HepG2 (cell line): ENCODE results near the gene HTR1E. TPM values are rescaled to one million over a fixed set of nuclear protein-coding genes. Genes with fewer than 3 reads are reported as not detected.

Experiments
- FOXJ3 ChIP-seq: sonication (generic); formaldehyde crosslinking; IDR thresholded peaks from 2 replicates; pipeline ENCODE4 v1.4.0; 2020; ENCODE audit warnings: missing genetic modification reagents, mild to moderate bottlenecking, borderline replicate concordance
- MIER3 ChIP-seq: IDR thresholded peaks from 2 replicates; pipeline ENCODE4 v1.6.1; 2016; ENCODE audit warnings: missing compliant biosample characterization, borderline replicate concordance
- TBP ChIP-seq: sonication (generic); formaldehyde crosslinking; IDR thresholded peaks from 2 replicates; pipeline ENCODE4 v1.5.0; 2020; ENCODE audit warnings: missing genetic modification reagents
- ZFP36L2 ChIP-seq: sonication (generic); formaldehyde crosslinking; IDR thresholded peaks from 2 replicates; pipeline ENCODE4 v1.4.0; 2020; ENCODE audit warnings: missing genetic modification reagents
- ZSCAN20 ChIP-seq: sonication (generic); formaldehyde crosslinking; IDR thresholded peaks from 2 replicates; pipeline ENCODE4 v1.4.0; 2020; ENCODE audit warnings: missing genetic modification reagents, mild to moderate bottlenecking, borderline replicate concordance
- polyA plus RNA-seq, 8 experiments: library from polyadenylated mRNA; depleted of rRNA in 3 of 8; stranded (reverse) in 7 of 8; unstranded in 1 of 8; fragments of >200 nt; fragmentation: Illumina TruSeq in 4 of 8; extraction: Trizol in 4 of 8; gene quantifications; 2 replicates each; pipeline versions ENCODE4 v1.2.1 to v1.2.3, GENCODE V29; 2011 to 2016; ENCODE audit warnings: low read depth in 4 of 8, missing spikeins in 1 of 8, mixed read lengths in 1 of 8; ENCODE audit not compliant: insufficient read depth in 1 of 8
- total RNA-seq, 5 experiments: library from RNA; depleted of rRNA; stranded (reverse); fragments of >200 nt; fragmentation: Illumina TruSeq; extraction: Trizol; gene quantifications; 2 replicates each; pipeline ENCODE4 v1.2.3, GENCODE V29; 2016; ENCODE audit warnings: low read depth in 1 of 5
- TF ChIP-seq, protein P1 (sequence below): sonication (generic); formaldehyde crosslinking; IDR thresholded peaks from 2 replicates; pipeline ENCODE4 v1.5.1; 2020; ENCODE audit warnings: mild to moderate bottlenecking, missing genetic modification reagents
- TF ChIP-seq, protein P2 (sequence below), 2 experiments: sonication (generic) in 1 of 2; formaldehyde crosslinking in 1 of 2; IDR thresholded peaks; 2 replicates each; pipeline versions ENCODE4 v1.6.1 to v1.9.0; 2014 to 2022; ENCODE audit warnings: antibody characterized with exemption in 1 of 2, borderline replicate concordance in 1 of 2, inconsistent platforms in 1 of 2, low read depth in 1 of 2, missing genetic modification reagents in 1 of 2
- TF ChIP-seq, protein P3 (sequence below): sonication (generic); formaldehyde crosslinking; IDR thresholded peaks from 2 replicates; pipeline ENCODE4 v1.4.0; 2020; ENCODE audit warnings: mild to moderate bottlenecking, low read depth, missing genetic modification reagents
- TF ChIP-seq, protein P4 (sequence below): sonication (generic); formaldehyde crosslinking; IDR thresholded peaks from 2 replicates; pipeline ENCODE4 v1.5.1; 2020; ENCODE audit warnings: mild to moderate bottlenecking, moderate library complexity, missing genetic modification reagents
- TF ChIP-seq, protein P5 (sequence below): sonication (generic); formaldehyde crosslinking; IDR thresholded peaks from 2 replicates; pipeline ENCODE4 v1.5.0; 2020; ENCODE audit warnings: mild to moderate bottlenecking, missing genetic modification reagents, moderate library complexity

The HTR1E gene
- total and polyA plus RNA-seq, 2 of the 13 experiments (the other 11 are each of a cell fraction or from before 2014, with no cell fraction given), result not detected

DNA sequence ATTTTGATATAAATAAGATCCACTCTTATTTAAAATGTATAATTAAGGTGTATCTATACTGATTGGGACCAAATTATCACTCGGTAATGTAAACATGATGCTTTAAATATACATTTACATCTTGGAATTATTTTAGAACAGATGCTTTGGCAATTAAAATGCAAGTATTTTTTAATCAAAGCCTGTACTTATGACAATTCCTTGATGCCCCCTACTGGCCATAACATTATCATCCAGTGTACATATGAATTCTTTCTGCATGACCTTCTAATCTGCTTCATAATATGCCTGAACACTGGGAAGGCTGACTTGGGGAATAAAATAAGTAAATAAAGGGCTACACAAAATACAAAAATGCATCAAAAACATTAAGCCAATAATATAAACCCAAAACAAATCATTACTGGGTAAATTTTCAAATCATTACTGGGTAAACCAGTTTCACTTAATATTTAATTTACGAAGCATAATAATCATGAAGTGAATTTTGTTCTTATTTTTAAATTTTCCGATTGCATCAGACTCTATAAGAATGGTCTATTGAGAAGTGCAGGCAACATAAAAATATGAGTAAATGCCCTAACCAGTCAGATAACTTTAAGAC is 92.5 kb downstream of the HTR1E start (continued):
- TF ChIP-seq, protein P1, sequence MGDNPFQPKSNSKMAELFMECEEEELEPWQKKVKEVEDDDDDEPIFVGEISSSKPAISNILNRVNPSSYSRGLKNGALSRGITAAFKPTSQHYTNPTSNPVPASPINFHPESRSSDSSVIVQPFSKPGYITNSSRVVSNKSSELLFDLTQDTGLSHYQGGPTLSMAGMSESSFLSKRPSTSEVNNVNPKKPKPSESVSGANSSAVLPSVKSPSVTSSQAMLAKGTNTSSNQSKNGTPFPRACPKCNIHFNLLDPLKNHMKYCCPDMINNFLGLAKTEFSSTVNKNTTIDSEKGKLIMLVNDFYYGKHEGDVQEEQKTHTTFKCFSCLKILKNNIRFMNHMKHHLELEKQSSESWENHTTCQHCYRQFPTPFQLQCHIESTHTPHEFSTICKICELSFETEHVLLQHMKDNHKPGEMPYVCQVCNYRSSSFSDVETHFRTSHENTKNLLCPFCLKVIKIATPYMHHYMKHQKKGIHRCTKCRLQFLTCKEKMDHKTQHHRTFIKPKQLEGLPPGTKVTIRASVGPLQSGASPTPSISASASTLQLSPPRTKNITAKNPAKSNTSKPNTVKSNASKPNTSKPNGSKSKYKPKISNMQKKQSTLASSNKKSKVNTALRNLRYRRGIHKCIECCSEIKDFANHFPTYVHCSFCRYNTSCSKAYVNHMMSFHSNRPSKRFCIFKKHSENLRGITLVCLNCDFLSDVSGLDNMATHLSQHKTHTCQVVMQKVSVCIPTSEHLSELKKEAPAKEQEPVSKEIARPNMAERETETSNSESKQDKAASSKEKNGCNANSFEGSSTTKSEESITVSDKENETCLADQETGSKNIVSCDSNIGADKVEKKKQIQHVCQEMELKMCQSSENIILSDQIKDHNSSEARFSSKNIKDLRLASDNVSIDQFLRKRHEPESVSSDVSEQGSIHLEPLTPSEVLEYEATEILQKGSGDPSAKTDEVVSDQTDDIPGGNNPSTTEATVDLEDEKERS, result no peak
- TF ChIP-seq, protein P2, sequence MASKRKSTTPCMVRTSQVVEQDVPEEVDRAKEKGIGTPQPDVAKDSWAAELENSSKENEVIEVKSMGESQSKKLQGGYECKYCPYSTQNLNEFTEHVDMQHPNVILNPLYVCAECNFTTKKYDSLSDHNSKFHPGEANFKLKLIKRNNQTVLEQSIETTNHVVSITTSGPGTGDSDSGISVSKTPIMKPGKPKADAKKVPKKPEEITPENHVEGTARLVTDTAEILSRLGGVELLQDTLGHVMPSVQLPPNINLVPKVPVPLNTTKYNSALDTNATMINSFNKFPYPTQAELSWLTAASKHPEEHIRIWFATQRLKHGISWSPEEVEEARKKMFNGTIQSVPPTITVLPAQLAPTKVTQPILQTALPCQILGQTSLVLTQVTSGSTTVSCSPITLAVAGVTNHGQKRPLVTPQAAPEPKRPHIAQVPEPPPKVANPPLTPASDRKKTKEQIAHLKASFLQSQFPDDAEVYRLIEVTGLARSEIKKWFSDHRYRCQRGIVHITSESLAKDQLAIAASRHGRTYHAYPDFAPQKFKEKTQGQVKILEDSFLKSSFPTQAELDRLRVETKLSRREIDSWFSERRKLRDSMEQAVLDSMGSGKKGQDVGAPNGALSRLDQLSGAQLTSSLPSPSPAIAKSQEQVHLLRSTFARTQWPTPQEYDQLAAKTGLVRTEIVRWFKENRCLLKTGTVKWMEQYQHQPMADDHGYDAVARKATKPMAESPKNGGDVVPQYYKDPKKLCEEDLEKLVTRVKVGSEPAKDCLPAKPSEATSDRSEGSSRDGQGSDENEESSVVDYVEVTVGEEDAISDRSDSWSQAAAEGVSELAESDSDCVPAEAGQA (IDR thresholded peaks at IDR 0.05; ENCODE audit: low read depth), result no peak
- TF ChIP-seq, protein P2 (CRISPR knock-in tag; IDR thresholded peaks at IDR 0.05; ENCODE audit: borderline replicate concordance), result no peak
- TF ChIP-seq, protein P3, sequence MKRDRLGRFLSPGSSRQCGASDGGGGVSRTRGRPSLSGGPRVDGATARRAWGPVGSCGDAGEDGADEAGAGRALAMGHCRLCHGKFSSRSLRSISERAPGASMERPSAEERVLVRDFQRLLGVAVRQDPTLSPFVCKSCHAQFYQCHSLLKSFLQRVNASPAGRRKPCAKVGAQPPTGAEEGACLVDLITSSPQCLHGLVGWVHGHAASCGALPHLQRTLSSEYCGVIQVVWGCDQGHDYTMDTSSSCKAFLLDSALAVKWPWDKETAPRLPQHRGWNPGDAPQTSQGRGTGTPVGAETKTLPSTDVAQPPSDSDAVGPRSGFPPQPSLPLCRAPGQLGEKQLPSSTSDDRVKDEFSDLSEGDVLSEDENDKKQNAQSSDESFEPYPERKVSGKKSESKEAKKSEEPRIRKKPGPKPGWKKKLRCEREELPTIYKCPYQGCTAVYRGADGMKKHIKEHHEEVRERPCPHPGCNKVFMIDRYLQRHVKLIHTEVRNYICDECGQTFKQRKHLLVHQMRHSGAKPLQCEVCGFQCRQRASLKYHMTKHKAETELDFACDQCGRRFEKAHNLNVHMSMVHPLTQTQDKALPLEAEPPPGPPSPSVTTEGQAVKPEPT (CRISPR knock-in tag), result no peak
- TF ChIP-seq, protein P4, sequence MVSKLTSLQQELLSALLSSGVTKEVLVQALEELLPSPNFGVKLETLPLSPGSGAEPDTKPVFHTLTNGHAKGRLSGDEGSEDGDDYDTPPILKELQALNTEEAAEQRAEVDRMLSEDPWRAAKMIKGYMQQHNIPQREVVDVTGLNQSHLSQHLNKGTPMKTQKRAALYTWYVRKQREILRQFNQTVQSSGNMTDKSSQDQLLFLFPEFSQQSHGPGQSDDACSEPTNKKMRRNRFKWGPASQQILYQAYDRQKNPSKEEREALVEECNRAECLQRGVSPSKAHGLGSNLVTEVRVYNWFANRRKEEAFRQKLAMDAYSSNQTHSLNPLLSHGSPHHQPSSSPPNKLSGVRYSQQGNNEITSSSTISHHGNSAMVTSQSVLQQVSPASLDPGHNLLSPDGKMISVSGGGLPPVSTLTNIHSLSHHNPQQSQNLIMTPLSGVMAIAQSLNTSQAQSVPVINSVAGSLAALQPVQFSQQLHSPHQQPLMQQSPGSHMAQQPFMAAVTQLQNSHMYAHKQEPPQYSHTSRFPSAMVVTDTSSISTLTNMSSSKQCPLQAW (CRISPR knock-in tag), result no peak
- TF ChIP-seq ZSCAN20, result no peak
- TF ChIP-seq FOXJ3 (CRISPR knock-in tag), result no peak
- TF ChIP-seq MIER3 (CRISPR knock-in tag), result no peak
- TF ChIP-seq, protein P5, sequence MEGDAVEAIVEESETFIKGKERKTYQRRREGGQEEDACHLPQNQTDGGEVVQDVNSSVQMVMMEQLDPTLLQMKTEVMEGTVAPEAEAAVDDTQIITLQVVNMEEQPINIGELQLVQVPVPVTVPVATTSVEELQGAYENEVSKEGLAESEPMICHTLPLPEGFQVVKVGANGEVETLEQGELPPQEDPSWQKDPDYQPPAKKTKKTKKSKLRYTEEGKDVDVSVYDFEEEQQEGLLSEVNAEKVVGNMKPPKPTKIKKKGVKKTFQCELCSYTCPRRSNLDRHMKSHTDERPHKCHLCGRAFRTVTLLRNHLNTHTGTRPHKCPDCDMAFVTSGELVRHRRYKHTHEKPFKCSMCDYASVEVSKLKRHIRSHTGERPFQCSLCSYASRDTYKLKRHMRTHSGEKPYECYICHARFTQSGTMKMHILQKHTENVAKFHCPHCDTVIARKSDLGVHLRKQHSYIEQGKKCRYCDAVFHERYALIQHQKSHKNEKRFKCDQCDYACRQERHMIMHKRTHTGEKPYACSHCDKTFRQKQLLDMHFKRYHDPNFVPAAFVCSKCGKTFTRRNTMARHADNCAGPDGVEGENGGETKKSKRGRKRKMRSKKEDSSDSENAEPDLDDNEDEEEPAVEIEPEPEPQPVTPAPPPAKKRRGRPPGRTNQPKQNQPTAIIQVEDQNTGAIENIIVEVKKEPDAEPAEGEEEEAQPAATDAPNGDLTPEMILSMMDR (CRISPR knock-in tag), result peak; percentile 40
- TF ChIP-seq TBP (CRISPR knock-in tag), result no peak
- no peak for TF ChIP-seq ZFP36L2 (CRISPR knock-in tag)
- TF ChIP-seq, all 625 proteins: peak for 3
